Trophoblast cell (in vitro differentiated cells and primary cell): ENCODE measurements around the gene PAPPA.

Source experiments
- DNase-seq, 2 donors: peaks; one replicate each; pipeline ENCODE4 v3.0.0-alpha.2; 2016
- H2AFZ ChIP-seq: 2 replicates; pipeline ENCODE4 v1.6.1; 2013; ENCODE audit warnings: low read length, moderate library complexity, mild to moderate bottlenecking; ENCODE audit not compliant: insufficient read depth, poor library complexity
- H2AK5ac ChIP-seq: 2 replicates; pipeline ENCODE4 v1.6.1; 2013; ENCODE audit warnings: mild to moderate bottlenecking, low read length
- H2BK120ac ChIP-seq: 2 replicates; pipeline ENCODE4 v1.6.1; 2013; ENCODE audit warnings: low read length, mild to moderate bottlenecking, moderate library complexity; ENCODE audit not compliant: insufficient read depth, poor library complexity
- H2BK12ac ChIP-seq: 2 replicates; pipeline ENCODE4 v1.6.1; 2013; ENCODE audit warnings: mild to moderate bottlenecking, low read length, moderate library complexity
- H2BK5ac ChIP-seq: 2 replicates; pipeline ENCODE4 v1.6.1; 2013; ENCODE audit warnings: low read length, low read depth, moderate library complexity, mild to moderate bottlenecking; ENCODE audit not compliant: poor library complexity
- H3K14ac ChIP-seq: 2 replicates; pipeline ENCODE4 v1.6.1; 2013; ENCODE audit warnings: mild to moderate bottlenecking, low read length
- H3K18ac ChIP-seq: 2 replicates; pipeline ENCODE4 v1.6.1; 2013; ENCODE audit warnings: mild to moderate bottlenecking, low read length
- H3K23ac ChIP-seq: 2 replicates; pipeline ENCODE4 v1.6.1; 2013; ENCODE audit warnings: low read length
- H3K27ac ChIP-seq: 2 replicates; pipeline ENCODE4 v1.5.1; 2013; ENCODE audit warnings: low read depth, mild to moderate bottlenecking, inconsistent platforms, low read length, moderate library complexity
- H3K27me3 ChIP-seq: 2 replicates; pipeline ENCODE4 v1.6.1; 2013; ENCODE audit warnings: inconsistent platforms, mild to moderate bottlenecking, low read length, moderate library complexity; ENCODE audit not compliant: insufficient read depth
- H3K36me3 ChIP-seq, 2 experiments: 1 replicate in 1 of 2; 2 replicates in 1 of 2; pipeline ENCODE4 v1.6.1; 2013; ENCODE audit warnings: low read length in 2 of 2, mild to moderate bottlenecking in 2 of 2, moderate library complexity in 1 of 2; ENCODE audit not compliant: insufficient read depth in 2 of 2, control insufficient read depth in 1 of 2
- H3K4ac ChIP-seq: 2 replicates; pipeline ENCODE4 v1.6.1; 2013; ENCODE audit warnings: low read depth, mild to moderate bottlenecking, low read length, moderate library complexity
- H3K4me1 ChIP-seq, 2 experiments: 1 replicate in 1 of 2; 2 replicates in 1 of 2; pipeline ENCODE4 v1.6.1; 2013; ENCODE audit warnings: low read length in 2 of 2, mild to moderate bottlenecking in 2 of 2, moderate library complexity in 1 of 2; ENCODE audit not compliant: insufficient read depth in 2 of 2, control insufficient read depth in 1 of 2
- H3K4me2 ChIP-seq: 2 replicates; pipeline ENCODE4 v1.6.1; 2013; ENCODE audit warnings: inconsistent platforms, mild to moderate bottlenecking, low read length, moderate library complexity
- H3K4me3 ChIP-seq: 2 replicates; pipeline ENCODE4 v1.5.1; 2013; ENCODE audit warnings: mild to moderate bottlenecking, low read depth, low read length, inconsistent platforms
- H3K79me1 ChIP-seq: one replicate; pipeline ENCODE4 v1.6.1; 2013; ENCODE audit warnings: low read length
- H3K79me2 ChIP-seq: 2 replicates; pipeline ENCODE4 v1.6.1; 2013; ENCODE audit warnings: low read length, mild to moderate bottlenecking; ENCODE audit not compliant: control insufficient read depth, insufficient read depth, poor library complexity
- H3K9ac ChIP-seq: 2 replicates; pipeline ENCODE4 v1.6.1; 2013; ENCODE audit warnings: mild to moderate bottlenecking, low read length
- H3K9me3 ChIP-seq: 2 replicates; pipeline ENCODE4 v1.6.1; 2013; ENCODE audit warnings: low read depth, mild to moderate bottlenecking, control low read depth, inconsistent platforms, low read length; ENCODE audit not compliant: insufficient read depth
- H4K12ac ChIP-seq: 2 replicates; pipeline ENCODE4 v1.6.1; 2013; ENCODE audit warnings: low read depth, mild to moderate bottlenecking, low read length, moderate library complexity
- H4K8ac ChIP-seq: 2 replicates; pipeline ENCODE4 v1.6.1; 2013; ENCODE audit warnings: low read depth, mild to moderate bottlenecking, low read length, moderate library complexity
- H4K91ac ChIP-seq: one replicate; pipeline ENCODE4 v1.6.1; 2013; ENCODE audit warnings: low read depth, mild to moderate bottlenecking, low read length, moderate library complexity
- WGBS: extraction: QIAGEN DNeasy Blood & Tissue Kit; methylation state at CpG from one replicate; pipeline ENCODE4 v1.1.7; 2013; ENCODE audit warnings: missing lambda C conversion rate; ENCODE audit not compliant: insufficient read length, insufficient coverage; ENCODE audit errors: extremely low coverage; 5-methylcytosine and 5-hydroxymethylcytosine counted together

Gene PAPPA

DNA sequence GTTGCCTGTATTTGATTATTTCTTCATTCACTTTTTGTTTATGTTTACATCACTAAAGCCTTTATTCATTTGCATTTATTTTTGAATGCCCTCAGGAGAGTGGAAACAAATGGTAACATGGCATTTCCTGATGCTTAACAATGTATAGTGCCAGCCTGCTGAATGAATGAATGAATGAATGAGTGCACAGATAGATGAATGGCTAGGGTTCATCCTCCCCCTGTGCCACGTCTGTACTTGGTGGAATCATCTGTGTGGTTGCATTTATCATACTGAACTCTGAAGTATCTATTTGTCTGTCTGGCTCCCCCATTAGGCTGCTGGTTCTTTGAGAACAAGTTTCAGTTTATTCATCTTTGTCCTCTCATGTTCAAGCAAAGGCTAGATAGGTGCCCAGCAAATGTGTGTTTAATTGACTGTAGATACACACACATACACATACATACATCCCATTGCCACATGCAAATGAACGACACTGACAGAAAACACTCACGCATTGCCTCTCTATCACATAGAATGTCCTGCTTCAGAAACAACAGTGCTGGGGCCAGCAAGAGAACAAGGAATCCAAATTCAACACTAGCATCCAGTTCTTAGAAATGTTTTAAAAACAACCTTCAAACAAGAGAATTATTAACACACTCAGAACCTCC is 150.4 kb downstream of the PAPPA start:
- Histone ChIP-seq H3K9ac (no peak overlapping the region), H2AFZ (no peak overlapping the region), H3K27ac (no peak overlapping the region), H4K8ac (no peak overlapping the region), H2AK5ac (no peak overlapping the region), H3K23ac (no peak overlapping the region), H3K4me3 (no peak overlapping the region), H2BK120ac (no peak overlapping the region), H3K79me1 (no peaks in the 10 kb centered on the region), H3K36me3 (peaks cover 0 to 2% of the 10 kb centered on the region in 2 experiments), H4K12ac (no peak overlapping the region), H3K18ac (no peak overlapping the region), H3K4me2 (no peak overlapping the region), H2BK12ac (no peak overlapping the region), H3K79me2 (no peaks in the 10 kb centered on the region), H3K4me1 (peaks cover 0 to 3% of the 10 kb centered on the region in 2 experiments), H3K4ac (no peak overlapping the region), H3K9me3 (peaks cover 2% of the 10 kb centered on the region), H2BK5ac (no peak overlapping the region), H3K14ac (no peak overlapping the region), H4K91ac (no peak overlapping the region), H3K27me3 (no peaks in the 10 kb centered on the region)
- WGBS, result no CpG with 5 or more reads among the region's 3 CpGs
- DNase-seq, result no peak

DNA sequence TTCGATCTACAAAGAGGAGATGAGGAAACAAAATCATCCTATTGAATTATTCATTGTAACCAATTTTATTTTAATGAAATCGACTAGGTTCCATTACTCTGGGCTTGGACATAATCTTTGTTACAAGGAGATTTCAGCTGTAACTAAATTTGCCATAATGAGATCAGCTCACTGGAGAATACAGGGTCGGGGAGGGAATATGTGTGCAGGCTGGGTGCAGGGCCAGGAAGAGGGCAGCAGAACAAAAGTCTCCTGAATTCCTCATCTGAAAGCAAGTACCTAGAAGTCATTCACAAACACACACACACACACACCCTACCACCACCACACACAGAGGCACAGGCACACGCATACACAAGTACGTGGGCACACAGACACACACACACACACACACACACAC is 151.2 kb downstream of the PAPPA start:
- Histone ChIP-seq H3K27me3 (no peaks in the 10 kb centered on the region), H3K36me3 (peaks cover 0 to 2% of the 10 kb centered on the region in 2 experiments), H2AFZ (no peak overlapping the region), H3K23ac (no peak overlapping the region), H3K9me3 (peaks cover 2% of the 10 kb centered on the region), H2BK12ac (no peak overlapping the region), H2AK5ac (no peak overlapping the region), H4K91ac (no peak overlapping the region), H3K9ac (no peak overlapping the region), H3K4ac (no peak overlapping the region), H2BK120ac (no peak overlapping the region), H3K79me1 (no peaks in the 10 kb centered on the region), H3K18ac (no peak overlapping the region), H3K4me3 (no peak overlapping the region), H3K4me1 (peaks cover 0 to 3% of the 10 kb centered on the region in 2 experiments), H2BK5ac (no peak overlapping the region), H4K12ac (no peak overlapping the region), H3K79me2 (no peaks in the 10 kb centered on the region), H3K27ac (no peak overlapping the region), H3K4me2 (no peak overlapping the region), H3K14ac (no peak overlapping the region), H4K8ac (no peak overlapping the region)
- no peak for DNase-seq
- WGBS, result no CpG with 5 or more reads among the region's 5 CpGs

DNA sequence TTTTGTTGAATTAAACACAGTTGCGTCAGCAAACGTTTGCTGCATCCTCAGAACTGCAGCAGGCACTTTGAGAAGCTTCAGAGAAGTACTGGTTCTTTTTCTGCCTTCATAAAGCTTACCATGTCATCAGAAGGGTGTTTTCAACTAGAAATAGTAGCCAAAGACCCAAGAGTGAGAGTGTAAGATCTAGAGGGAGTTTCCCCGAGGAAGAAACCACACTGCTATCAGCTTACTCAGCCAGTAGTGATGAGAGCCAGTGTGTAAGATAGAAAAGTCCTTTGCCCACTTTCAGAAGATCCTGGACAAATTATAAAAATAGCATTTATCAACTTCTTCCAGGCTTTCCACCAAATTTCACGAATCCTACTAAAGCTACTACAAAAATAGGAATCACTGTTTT is 154.5 kb downstream of the PAPPA start:
- no CpG with 5 or more reads among the region's 4 CpGs for WGBS

DNA sequence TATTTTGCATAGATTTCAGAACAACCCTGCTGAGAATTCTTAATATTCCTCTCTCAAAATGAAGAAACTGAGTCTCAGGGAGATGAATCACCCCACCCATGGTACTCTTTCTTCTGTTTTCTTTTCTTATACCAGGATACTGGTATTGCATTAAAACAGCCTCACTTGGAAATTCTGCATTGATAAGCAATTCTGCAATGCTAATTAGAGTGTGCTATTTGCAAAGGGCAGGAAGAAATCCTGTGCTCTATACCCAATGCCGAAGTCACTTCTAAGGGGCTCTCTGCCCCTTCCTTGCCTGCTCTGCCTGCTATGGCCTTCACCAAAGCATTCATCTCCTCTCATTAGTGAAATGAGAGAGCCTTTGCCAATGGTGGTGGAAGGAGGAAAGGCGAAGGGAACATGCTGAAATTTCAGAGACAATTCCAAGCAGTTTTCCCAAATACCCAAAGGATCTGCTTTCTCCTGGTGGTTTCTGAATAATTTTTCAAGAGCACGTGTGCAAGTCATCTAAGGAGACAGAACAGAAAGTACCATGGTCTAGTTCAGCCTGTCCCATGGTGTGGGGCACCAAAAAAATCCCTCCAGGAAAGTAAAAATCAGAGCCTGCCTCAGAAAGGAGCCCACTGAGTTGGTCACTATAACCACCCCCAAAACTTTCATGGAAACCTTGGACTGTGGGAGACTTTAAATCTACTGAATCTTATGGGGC is 156.5 kb downstream of the PAPPA start:
- Histone ChIP-seq H2AK5ac (no peak overlapping the region), H3K4me2 (no peak overlapping the region), H2BK5ac (no peak overlapping the region), H3K36me3 (no peaks in the 10 kb centered on the region), H3K23ac (no peak overlapping the region), H3K18ac (no peak overlapping the region), H3K9ac (no peak overlapping the region), H4K91ac (no peak overlapping the region), H3K79me2 (no peaks in the 10 kb centered on the region), H3K4ac (no peak overlapping the region), H3K4me3 (no peak overlapping the region), H2BK12ac (no peak overlapping the region), H2AFZ (no peak overlapping the region), H2BK120ac (no peak overlapping the region), H3K27me3 (no peaks in the 10 kb centered on the region), H3K14ac (no peak overlapping the region), H3K27ac (no peak overlapping the region), H3K4me1 (no peaks in the 10 kb centered on the region), H4K8ac (no peak overlapping the region), H4K12ac (no peak overlapping the region), H3K79me1 (no peaks in the 10 kb centered on the region), H3K9me3 (no peaks in the 10 kb centered on the region)
- WGBS, result no CpG with 5 or more reads among the region's 3 CpGs
- DNase-seq, result no peak

More for the DNA sequence above, 154.5 kb downstream of the PAPPA start:
- no peak for DNase-seq
- Histone ChIP-seq H3K14ac (no peak overlapping the region), H3K9ac (no peak overlapping the region), H3K4ac (no peak overlapping the region), H2BK12ac (no peak overlapping the region), H2AFZ (no peak overlapping the region), H4K91ac (no peak overlapping the region), H3K79me1 (no peaks in the 10 kb centered on the region), H3K4me1 (peaks cover 0 to 3% of the 10 kb centered on the region in 2 experiments), H3K9me3 (no peaks in the 10 kb centered on the region), H3K23ac (no peak overlapping the region), H3K4me3 (no peak overlapping the region), H2BK5ac (no peak overlapping the region), H3K27ac (no peak overlapping the region), H3K4me2 (no peak overlapping the region), H3K36me3 (no peaks in the 10 kb centered on the region), H3K27me3 (no peaks in the 10 kb centered on the region), H2AK5ac (no peak overlapping the region), H2BK120ac (no peak overlapping the region), H3K79me2 (no peaks in the 10 kb centered on the region), H4K12ac (no peak overlapping the region), H3K18ac (no peak overlapping the region), H4K8ac (no peak overlapping the region)
